ENCODE results near the gene NCMAP.

Gene NCMAP

DNA sequence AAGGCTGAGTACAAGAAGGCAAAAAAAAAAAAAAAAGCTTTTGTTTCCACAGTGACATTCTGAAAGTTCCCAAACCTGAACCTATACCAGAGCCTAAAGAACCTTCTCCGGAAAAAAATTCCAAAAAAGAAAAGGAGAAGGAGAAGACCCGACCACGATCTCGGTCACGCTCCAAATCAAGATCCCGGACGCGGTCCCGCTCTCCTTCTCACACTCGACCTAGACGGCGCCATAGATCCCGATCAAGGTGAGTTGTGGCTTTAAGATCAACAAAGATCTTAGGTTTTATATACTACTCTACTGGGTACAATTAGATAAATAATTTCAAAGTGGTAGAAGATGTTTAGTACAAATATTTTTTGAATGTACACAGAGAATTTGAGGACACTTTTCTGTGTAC, 96.5 kb downstream of the NCMAP start:
- Histone ChIP-seq H2AFZ (no peak overlapping the region), H3K27me3 (ENCODE audit: control insufficient read depth, insufficient read depth, low read length) (no peaks in the 10 kb centered on the region), H3K36me3 (ENCODE audit: control insufficient read depth, insufficient read depth, low read length) (no peaks in the 10 kb centered on the region), H3K4me2 (ENCODE audit: low read length) (no peak overlapping the region), H3K4me1 (no peaks in the 10 kb centered on the region), H3K9me3 (ENCODE audit: control insufficient read depth, low read length) (no peaks in the 10 kb centered on the region), H3K27ac (no peak overlapping the region), H3K9ac (no peak overlapping the region), H3K4me3 (ENCODE audit: low read depth, low read length) (no peak overlapping the region), H3K79me2 (peaks cover 8% of the 10 kb centered on the region)
- TF ChIP-seq, protein P1, sequence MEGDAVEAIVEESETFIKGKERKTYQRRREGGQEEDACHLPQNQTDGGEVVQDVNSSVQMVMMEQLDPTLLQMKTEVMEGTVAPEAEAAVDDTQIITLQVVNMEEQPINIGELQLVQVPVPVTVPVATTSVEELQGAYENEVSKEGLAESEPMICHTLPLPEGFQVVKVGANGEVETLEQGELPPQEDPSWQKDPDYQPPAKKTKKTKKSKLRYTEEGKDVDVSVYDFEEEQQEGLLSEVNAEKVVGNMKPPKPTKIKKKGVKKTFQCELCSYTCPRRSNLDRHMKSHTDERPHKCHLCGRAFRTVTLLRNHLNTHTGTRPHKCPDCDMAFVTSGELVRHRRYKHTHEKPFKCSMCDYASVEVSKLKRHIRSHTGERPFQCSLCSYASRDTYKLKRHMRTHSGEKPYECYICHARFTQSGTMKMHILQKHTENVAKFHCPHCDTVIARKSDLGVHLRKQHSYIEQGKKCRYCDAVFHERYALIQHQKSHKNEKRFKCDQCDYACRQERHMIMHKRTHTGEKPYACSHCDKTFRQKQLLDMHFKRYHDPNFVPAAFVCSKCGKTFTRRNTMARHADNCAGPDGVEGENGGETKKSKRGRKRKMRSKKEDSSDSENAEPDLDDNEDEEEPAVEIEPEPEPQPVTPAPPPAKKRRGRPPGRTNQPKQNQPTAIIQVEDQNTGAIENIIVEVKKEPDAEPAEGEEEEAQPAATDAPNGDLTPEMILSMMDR (IDR thresholded peaks at IDR 0.05) = no peak

DNA sequence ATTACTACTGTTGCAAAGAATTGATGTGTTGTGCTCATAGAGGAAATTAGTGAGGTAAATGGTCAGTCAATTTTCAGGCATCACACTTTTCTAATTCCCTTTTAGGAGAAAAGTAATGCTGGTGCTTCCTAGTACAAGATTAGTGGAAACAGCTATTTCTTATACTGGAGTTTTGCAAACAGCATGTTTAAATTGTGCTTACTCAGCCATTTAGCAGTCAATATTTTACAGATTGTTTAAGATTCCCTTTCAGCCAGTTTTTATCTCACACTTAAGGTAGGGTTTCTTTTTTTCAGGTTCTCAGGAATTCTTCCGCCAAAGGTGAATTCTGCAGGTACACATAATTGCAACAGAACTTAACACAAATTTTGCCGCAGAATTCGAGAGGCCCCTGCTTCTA, 98.1 kb downstream of the NCMAP start:
- Histone ChIP-seq H2AFZ (no peak overlapping the region), H3K9ac (no peak overlapping the region), H3K4me1 (no peaks in the 10 kb centered on the region), H3K27me3 (ENCODE audit: control insufficient read depth, insufficient read depth, low read length) (no peaks in the 10 kb centered on the region), H3K36me3 (ENCODE audit: control insufficient read depth, insufficient read depth, low read length) (no peaks in the 10 kb centered on the region), H3K9me3 (ENCODE audit: control insufficient read depth, low read length) (no peaks in the 10 kb centered on the region), H3K4me3 (ENCODE audit: low read depth, low read length) (no peak overlapping the region), H3K27ac (no peak overlapping the region), H3K79me2 (peaks cover 8% of the 10 kb centered on the region), H3K4me2 (ENCODE audit: low read length) (no peak overlapping the region)
- TF ChIP-seq, protein P1 (IDR thresholded peaks at IDR 0.05) = no peak

DNA sequence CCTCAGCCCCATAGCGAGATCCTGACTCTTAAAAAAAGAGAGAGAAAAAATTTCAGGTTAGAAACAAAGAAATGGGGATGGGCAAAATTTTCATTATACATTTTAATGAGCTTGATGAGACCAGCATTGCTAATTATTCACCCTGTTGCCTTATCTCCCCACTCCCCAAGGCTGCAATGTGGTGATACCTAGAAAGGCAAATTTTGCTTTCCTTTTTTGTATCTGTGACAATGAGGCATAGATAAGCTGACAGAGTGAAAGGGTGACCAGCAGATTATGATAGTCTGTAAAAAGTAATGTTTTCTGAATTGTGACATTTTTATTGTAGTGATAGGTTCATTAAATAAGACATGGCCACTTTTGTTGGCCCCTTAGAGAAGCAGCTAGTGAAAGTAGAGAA, 100.2 kb downstream of the NCMAP start:
- no peak overlapping the region for H3K27ac ChIP-seq
- H3K9me3 ChIP-seq (ENCODE audit: control insufficient read depth, low read length) = no peaks in the 10 kb centered on the region
- no peak overlapping the region for H3K9ac ChIP-seq
- no peak overlapping the region for H3K4me3 ChIP-seq (ENCODE audit: low read depth, low read length)
- H3K79me2 ChIP-seq = peaks cover 5% of the 10 kb centered on the region
- H3K36me3 ChIP-seq (ENCODE audit: control insufficient read depth, insufficient read depth, low read length) = no peaks in the 10 kb centered on the region
- no peaks in the 10 kb centered on the region for H3K27me3 ChIP-seq (ENCODE audit: control insufficient read depth, insufficient read depth, low read length)
- TF ChIP-seq, protein P1 (IDR thresholded peaks at IDR 0.05) = no peak
- no peak overlapping the region for H2AFZ ChIP-seq
- H3K4me2 ChIP-seq (ENCODE audit: low read length) = no peak overlapping the region
- H3K4me1 ChIP-seq = no peaks in the 10 kb centered on the region

GRCh38 chr1:24657781-24658180, 101.9 kb downstream of the NCMAP start:
- H3K9me3 ChIP-seq (ENCODE audit: control insufficient read depth, low read length) = no peaks in the 10 kb centered on the region
- H3K79me2 ChIP-seq = peaks cover 5% of the 10 kb centered on the region
- H3K4me1 ChIP-seq = no peaks in the 10 kb centered on the region
- H3K4me3 ChIP-seq (ENCODE audit: low read depth, low read length) = no peak overlapping the region
- TF ChIP-seq, protein P1 (IDR thresholded peaks at IDR 0.05) = no peak
- no peak overlapping the region for H2AFZ ChIP-seq
- no peak overlapping the region for H3K27ac ChIP-seq
- H3K4me2 ChIP-seq (ENCODE audit: low read length) = no peak overlapping the region
- no peaks in the 10 kb centered on the region for H3K27me3 ChIP-seq (ENCODE audit: control insufficient read depth, insufficient read depth, low read length)
- no peaks in the 10 kb centered on the region for H3K36me3 ChIP-seq (ENCODE audit: control insufficient read depth, insufficient read depth, low read length)
- H3K9ac ChIP-seq = no peak overlapping the region
